NCI-H2107 treated with DMSO at 0.1 percent for 48 hours (cell line): Measurements from ENCODE around the gene PRM2.

Experiments
- DNase-seq: peaks from one replicate; lab custom pipeline; 2025; ENCODE audit not compliant: unreplicated experiment; lab: John Stamatoyannopoulos, UW

PRM2 gene

GRCh38 chr16:11249233-11250061, 26.8 kb downstream of the PRM2 start:
- no peak for DNase-seq

DNA sequence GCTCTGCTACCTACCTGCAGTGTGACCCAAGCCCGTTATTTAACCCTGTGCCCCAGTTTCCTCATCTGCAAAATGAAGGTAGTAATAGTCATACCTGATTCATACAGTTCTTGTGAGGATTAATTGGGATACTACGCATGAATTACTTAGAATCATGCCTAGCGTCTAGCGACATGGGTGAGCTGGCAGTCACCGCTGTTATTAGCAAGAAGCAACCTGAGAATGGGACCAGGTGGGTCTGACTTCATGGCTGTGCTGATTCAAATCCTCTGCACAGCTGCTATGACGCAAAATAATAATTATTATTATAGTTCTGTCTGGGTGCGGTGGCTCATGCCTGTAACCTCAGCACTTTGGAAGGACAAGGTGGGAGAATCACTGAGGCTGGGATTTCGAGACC, 28.1 kb downstream of the PRM2 start:
- peak; percentile 30 for DNase-seq

DNA sequence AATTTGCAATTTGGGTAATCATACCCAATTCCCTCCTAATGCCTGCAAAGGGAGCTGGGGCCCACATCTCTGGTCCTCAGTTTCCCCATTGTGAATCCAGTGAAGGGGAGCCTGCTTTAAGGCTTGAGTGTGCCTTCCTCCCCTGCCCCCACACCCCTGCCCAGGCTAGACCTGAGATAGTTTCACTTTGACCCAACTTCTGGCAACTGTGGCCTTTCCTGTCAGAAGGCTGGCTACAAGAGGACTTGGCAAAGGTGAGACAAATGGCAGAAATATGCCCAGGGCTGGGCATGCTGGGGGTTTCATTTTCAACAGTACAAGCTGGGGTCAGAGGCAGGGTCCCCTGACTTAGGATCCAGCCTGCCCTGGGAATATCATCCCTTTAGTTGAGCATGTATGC, 30.3 kb downstream of the PRM2 start:
- DNase-seq, result no peak

- DNase-seq, result no peak
Measured at GRCh38 chr16:11245222-11245737, 31.0 kb downstream of the PRM2 start.

DNA sequence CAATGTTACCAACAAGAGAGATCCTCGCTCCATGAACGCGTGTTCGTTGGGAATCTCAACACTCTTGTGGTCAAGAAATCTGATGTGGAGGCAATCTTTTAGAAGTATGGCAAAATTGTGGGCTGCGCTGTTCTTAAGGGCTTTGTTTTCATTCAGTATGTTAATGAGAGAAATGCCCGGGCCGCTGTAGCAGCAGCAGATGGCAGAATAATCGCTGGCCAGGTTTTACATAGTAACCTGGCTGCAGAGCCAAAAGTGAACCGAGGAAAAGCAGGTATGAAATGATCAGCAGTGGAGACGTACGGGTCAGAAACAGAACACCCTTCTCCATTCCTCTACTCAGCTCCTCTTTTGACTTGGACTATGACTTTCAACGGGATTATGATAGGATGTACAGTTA, 33.6 kb downstream of the PRM2 start:
- DNase-seq, result no peak

DNA sequence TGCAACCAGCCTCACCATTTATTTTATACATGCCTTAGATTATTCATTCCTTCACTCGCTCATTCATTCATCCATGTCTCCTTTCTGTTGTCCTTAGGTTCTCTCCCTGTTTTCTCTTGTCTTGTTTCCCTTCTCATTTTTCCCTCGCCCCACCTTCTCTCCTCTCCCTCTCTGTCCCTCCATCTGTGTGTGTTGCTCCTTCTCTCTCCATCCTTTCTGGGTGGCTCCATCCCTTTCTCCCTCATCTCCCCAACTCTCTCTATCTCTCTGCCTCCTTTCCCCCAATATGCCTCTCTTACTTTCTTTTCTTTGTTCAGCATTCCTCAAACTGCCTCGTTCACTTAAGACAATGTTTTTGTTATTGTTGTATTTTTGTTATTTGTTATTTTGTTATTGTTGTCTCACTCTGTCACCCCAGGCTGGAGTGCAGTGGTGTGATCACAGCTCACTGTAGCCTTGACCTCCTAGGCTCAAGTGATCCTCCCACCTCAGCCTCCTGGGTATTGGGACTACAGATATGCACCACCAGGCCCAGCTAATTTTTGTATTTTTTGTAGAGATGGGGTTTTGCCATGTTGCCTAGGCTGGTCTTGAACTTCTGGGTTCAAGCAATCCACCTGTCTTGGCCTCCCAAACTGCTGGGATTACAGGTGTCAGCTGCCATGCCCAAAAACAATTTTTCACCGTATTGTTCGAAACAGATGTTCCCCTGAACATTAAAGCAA, 34.6 kb downstream of the PRM2 start:
- DNase-seq, result no peak

DNA sequence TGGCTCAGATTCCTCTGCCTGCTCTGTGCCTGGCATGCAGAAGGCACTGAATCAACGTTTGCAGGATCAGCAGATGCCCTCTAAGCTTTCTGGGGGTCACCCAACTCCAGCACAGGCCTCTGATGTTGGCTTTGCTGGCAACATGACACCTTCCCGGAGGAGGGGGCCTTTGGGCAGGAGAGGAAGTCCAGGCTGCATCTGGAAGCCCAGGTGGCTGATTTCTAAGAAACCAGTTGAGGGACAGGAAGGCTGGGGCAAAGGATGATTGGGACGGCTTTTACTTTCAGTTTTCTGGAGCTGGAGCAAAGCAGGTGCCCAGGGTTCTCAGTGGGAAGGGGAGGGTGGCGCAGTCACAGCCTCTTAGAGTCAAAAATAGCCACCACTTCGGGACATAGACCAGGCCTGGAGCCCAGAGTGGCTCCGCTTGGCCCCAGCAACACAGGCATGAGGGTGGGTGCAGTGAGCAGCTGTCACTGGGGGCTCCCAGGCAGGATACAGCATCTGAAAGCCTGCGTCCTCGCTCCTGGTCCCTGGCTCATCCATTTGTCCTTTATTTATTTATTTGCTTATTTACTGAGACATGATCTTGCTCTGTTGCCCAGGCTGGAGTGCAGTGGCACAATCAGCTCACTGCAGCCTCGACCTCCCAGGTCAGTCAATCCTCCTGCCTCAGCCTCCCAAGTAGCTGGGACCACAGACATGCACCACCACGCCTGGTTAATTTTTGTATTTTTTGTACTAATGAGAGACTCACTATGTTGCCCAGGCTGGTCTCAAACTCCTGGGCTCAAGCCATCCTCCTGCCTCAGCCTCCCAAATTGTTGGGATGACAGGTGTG, 35.4 kb downstream of the PRM2 start:
- peak; percentile 40 for DNase-seq

DNA sequence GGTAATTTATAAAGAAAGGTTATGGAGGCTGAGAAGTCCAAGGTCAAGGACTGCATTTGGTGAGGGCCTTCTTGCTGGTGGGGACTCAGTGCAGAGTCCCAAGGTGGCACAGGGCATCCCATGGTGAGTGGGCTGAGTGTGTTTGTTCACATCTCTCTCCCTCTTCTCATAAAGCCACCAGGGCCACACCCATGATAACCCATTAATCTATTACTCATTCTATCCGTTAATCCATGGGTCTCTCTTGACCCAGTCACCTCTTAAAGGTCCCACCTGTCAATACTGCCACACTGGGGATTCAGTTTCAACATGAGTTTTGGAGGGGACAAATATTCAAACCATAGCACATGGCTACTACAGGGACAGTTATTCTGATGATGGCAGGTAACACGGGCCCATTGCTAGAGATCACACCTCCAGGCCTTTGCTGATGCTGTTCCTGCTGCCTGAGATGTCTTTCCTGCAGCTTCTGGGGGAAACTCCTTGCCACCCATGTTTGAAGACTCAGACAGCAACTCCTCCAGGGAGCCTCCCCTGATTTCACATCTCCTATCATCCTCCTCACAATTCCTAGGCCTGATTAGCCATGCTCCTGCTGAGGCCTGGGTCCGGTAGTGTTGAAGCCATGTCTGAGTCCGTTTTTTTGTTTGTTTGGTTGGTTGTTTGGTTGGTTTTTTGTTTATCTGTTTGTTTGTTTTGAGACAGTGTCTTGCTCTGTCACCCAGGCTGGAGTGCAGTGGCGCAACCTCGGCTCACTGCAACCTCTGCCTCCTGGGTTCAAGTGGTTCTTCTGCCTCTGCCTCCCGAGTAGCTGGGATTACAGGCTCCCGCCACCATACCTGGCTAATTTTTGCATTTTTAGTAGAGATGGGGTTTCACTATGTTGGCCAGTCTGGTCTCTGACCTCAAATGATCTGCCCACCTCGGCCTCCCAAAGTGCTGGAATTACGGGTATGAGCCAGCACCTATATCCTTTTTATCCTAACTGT, 36.3 kb downstream of the PRM2 start:
- DNase-seq, result no peak

DNA sequence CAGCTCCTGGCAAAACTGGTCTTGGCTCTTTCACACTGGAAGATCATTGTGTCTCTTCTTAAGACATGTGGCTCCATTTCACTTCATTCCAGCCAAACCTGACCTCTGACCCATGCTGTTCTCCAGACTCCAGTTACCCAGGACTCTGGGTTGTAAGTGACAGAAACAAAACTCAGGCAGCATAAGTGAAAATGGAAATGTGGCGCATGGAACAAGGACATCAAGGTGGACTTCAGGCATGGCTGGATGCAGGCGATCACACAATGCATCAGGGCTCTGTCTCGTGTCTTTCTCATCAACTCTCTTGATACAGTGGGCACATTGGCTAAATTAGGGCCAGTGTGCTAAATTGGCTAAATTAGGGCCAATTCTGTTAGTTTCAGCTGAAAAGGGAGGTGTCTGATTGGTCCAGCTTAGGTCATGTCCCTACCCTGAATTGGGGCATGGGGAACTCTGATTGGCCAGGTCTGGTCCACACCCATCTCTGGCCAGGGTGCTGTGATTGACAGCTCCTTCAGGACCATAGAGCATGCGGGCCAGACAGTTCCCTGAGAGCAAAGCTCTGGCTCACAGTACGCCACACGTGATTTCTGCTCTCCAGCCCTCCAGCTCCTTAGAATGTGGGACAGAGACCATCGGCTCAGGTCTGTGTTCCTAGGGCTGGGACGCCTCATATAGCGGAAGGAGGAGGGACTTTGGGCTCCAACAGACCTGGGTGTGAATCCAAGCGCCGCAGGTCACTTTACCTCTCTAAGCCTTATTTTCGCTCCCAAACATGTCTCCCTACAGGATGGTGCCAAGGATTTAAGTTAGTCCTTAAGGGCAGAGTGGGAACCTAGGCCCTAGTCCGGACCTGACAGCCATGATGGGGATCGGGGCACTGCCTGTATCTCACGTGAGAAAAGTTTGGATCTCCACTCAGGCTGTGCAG, 37.7 kb downstream of the PRM2 start:
- no peak for DNase-seq

- DNase-seq, result no peak
Measured at GRCh38 chr16:11236461-11237254, 39.6 kb downstream of the PRM2 start.

- DNase-seq, result no peak
Measured at GRCh38 chr16:11235703-11235991, 40.6 kb downstream of the PRM2 start.

- no peak for DNase-seq
Measured at GRCh38 chr16:11234884-11235702, 41.2 kb downstream of the PRM2 start.

GRCh38 chr16:11233727-11234376, 42.4 kb downstream of the PRM2 start:
- no peak for DNase-seq

DNA sequence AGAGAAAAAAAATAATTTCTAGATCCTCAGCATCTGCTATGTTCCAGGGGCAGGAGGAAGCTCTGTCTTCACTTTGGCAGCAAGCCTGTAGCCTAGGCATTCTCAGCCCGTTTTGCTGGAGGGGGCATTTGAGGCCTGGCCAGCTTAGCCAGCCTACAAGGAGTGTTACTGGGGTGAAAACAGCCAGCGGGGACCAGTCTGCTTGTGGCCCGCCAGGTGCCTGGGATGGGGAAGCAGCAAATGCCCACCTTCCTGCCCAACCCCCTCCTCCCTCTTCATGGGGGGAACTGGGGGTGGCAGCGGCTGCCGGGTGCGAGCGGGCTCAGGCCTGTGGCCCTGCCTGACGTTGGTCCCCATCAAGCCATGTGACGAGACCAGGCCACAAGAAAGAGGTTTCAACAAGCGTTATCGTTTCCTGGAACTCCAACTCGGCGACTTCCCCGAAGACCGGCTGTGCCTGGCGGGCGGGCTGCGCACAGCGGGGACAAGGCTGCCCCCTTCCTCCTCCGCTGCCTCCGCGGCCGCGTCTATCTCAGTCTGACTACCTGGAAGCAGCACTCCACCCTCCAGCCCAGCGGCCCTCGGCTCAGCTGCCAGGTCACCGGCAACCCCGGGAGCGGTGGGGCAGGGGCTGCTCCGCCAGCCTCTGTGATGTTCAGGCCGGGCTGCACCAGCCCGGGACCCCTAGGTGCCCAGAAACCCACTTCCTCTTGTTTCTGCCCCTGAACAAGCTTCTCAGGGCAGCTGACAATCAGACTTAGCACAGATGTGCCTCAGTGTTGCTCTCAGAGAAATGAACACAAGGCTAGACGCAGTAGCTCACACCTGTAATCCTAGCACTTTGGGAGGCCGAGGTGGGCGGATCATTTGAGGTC, 43.2 kb downstream of the PRM2 start:
- DNase-seq, result no peak

- no peak for DNase-seq
Measured at GRCh38 chr16:11232302-11232851, 43.9 kb downstream of the PRM2 start.
